HEK293 (cell line): ENCODE results near the gene CAMK2N1.

ENCODE experiments used
- KLF16 ChIP-seq: fragments of 450-650 bp; formaldehyde crosslinking; IDR thresholded peaks from 2 replicates; pipeline ENCODE4 v1.5.1; 2017; ENCODE audit warnings: missing biosample characterization, missing genetic modification characterization
- PATZ1 ChIP-seq: fragments of 450-650 bp; formaldehyde crosslinking; IDR thresholded peaks from 2 replicates; pipeline ENCODE4 v1.5.1; 2016; ENCODE audit warnings: missing biosample characterization, missing genetic modification characterization
- SALL2 ChIP-seq: fragments of 450-650 bp; formaldehyde crosslinking; IDR thresholded peaks from 2 replicates; pipeline ENCODE4 v1.5.0; 2017; ENCODE audit warnings: missing biosample characterization, mild to moderate bottlenecking, missing genetic modification characterization, borderline replicate concordance
- SP7 ChIP-seq: fragments of 450-650 bp; formaldehyde crosslinking; IDR thresholded peaks from 2 replicates; pipeline ENCODE4 v1.5.1; 2016; ENCODE audit warnings: missing biosample characterization, missing genetic modification characterization
- WT1 ChIP-seq: fragments of 450-650 bp; formaldehyde crosslinking; IDR thresholded peaks from 2 replicates; pipeline ENCODE4 v1.5.1; 2016; ENCODE audit warnings: missing biosample characterization, missing genetic modification characterization
- ZBTB17 ChIP-seq: fragments of 450-650 bp; formaldehyde crosslinking; IDR thresholded peaks from 2 replicates; pipeline ENCODE4 v1.5.1; 2016; ENCODE audit warnings: missing biosample characterization, missing genetic modification characterization
- ZBTB6 ChIP-seq: fragments of 450-650 bp; formaldehyde crosslinking; IDR thresholded peaks from 2 replicates; pipeline ENCODE4 v1.5.1; 2017; ENCODE audit warnings: missing biosample characterization, missing genetic modification characterization
- ZFP69B ChIP-seq: fragments of 450-650 bp; formaldehyde crosslinking; IDR thresholded peaks from 2 replicates; pipeline ENCODE4 v1.5.1; 2016; ENCODE audit warnings: missing biosample characterization, missing genetic modification characterization
- ZNF140 ChIP-seq: fragments of 450-650 bp; formaldehyde crosslinking; IDR thresholded peaks from 2 replicates; pipeline ENCODE4 v1.5.1; 2016; ENCODE audit warnings: missing biosample characterization, missing genetic modification characterization
- ZNF184 ChIP-seq: fragments of 450-650 bp; IDR thresholded peaks from 2 replicates; pipeline ENCODE4 v1.5.1; 2018; ENCODE audit warnings: missing biosample characterization, mild to moderate bottlenecking, missing genetic modification characterization
- ZNF2 ChIP-seq: fragments of 450-650 bp; formaldehyde crosslinking; IDR thresholded peaks from 2 replicates; pipeline ENCODE4 v1.5.1; 2016; ENCODE audit warnings: missing biosample characterization, missing genetic modification characterization
- ZNF221 ChIP-seq: fragments of 450-650 bp; formaldehyde crosslinking; IDR thresholded peaks from 2 replicates; pipeline ENCODE4 v1.5.1; 2017; ENCODE audit warnings: missing biosample characterization, missing genetic modification characterization, borderline replicate concordance
- ZNF223 ChIP-seq: fragments of 450-650 bp; formaldehyde crosslinking; IDR thresholded peaks from 2 replicates; pipeline ENCODE4 v1.5.1; 2016; ENCODE audit warnings: missing biosample characterization, missing genetic modification characterization
- ZNF239 ChIP-seq: fragments of 450-650 bp; formaldehyde crosslinking; IDR thresholded peaks from 2 replicates; pipeline ENCODE4 v1.5.1; 2016; ENCODE audit warnings: missing biosample characterization, missing genetic modification characterization
- ZNF280D ChIP-seq: fragments of 450-650 bp; formaldehyde crosslinking; IDR thresholded peaks from 2 replicates; pipeline ENCODE4 v1.5.1; 2016; ENCODE audit warnings: missing biosample characterization, missing genetic modification characterization
- ZNF311 ChIP-seq: fragments of 450-650 bp; formaldehyde crosslinking; IDR thresholded peaks from 2 replicates; pipeline ENCODE4 v1.5.1; 2017; ENCODE audit warnings: missing biosample characterization, missing genetic modification characterization, borderline replicate concordance
- ZNF362 ChIP-seq: fragments of 450-650 bp; formaldehyde crosslinking; IDR thresholded peaks from 2 replicates; pipeline ENCODE4 v1.5.1; 2016; ENCODE audit warnings: missing biosample characterization, missing genetic modification characterization
- ZNF391 ChIP-seq: fragments of 450-650 bp; formaldehyde crosslinking; IDR thresholded peaks from 2 replicates; pipeline ENCODE4 v1.5.1; 2016; ENCODE audit warnings: low read depth, missing biosample characterization, missing genetic modification characterization, borderline replicate concordance
- ZNF394 ChIP-seq: fragments of 450-650 bp; formaldehyde crosslinking; IDR thresholded peaks from 2 replicates; pipeline ENCODE4 v1.5.1; 2016; ENCODE audit warnings: missing biosample characterization, missing genetic modification characterization, mild to moderate bottlenecking, moderate library complexity, borderline replicate concordance
- ZNF416 ChIP-seq: fragments of 450-650 bp; formaldehyde crosslinking; IDR thresholded peaks from 2 replicates; pipeline ENCODE4 v1.5.1; 2016; ENCODE audit warnings: missing biosample characterization, missing genetic modification characterization
- ZNF473 ChIP-seq: fragments of 450-650 bp; formaldehyde crosslinking; IDR thresholded peaks from 2 replicates; pipeline ENCODE4 v1.5.1; 2017; ENCODE audit warnings: missing biosample characterization, missing genetic modification characterization
- ZNF488 ChIP-seq: fragments of 450-650 bp; formaldehyde crosslinking; IDR thresholded peaks from 2 replicates; pipeline ENCODE4 v1.5.1; 2016; ENCODE audit warnings: missing biosample characterization, missing genetic modification characterization
- ZNF510 ChIP-seq: fragments of 450-650 bp; formaldehyde crosslinking; IDR thresholded peaks from 2 replicates; pipeline ENCODE4 v1.5.1; 2018; ENCODE audit warnings: mild to moderate bottlenecking, missing genetic modification characterization, missing biosample characterization; ENCODE audit not compliant: insufficient replicate concordance
- ZNF660 ChIP-seq: fragments of 450-650 bp; IDR thresholded peaks from 2 replicates; pipeline ENCODE4 v1.5.1; 2018; ENCODE audit warnings: missing biosample characterization, mild to moderate bottlenecking, missing genetic modification characterization
- ZNF670 ChIP-seq: fragments of 450-650 bp; formaldehyde crosslinking; IDR thresholded peaks from 2 replicates; pipeline ENCODE4 v1.5.1; 2016; ENCODE audit warnings: missing biosample characterization, missing genetic modification characterization, low read depth
- ZNF701 ChIP-seq: fragments of 450-650 bp; formaldehyde crosslinking; IDR thresholded peaks from 2 replicates; pipeline ENCODE4 v1.5.1; 2016; ENCODE audit warnings: missing biosample characterization, missing genetic modification characterization
- ZNF776 ChIP-seq: fragments of 450-650 bp; formaldehyde crosslinking; IDR thresholded peaks from 2 replicates; pipeline ENCODE4 v1.5.0; 2017; ENCODE audit warnings: missing biosample characterization, missing genetic modification characterization, borderline replicate concordance
- ZNF830 ChIP-seq: fragments of 450-650 bp; IDR thresholded peaks from 2 replicates; pipeline ENCODE4 v1.5.0; 2018; ENCODE audit warnings: missing biosample characterization, missing genetic modification characterization, low read depth, mild to moderate bottlenecking, moderate library complexity
- ZSCAN18 ChIP-seq: fragments of 450-650 bp; formaldehyde crosslinking; IDR thresholded peaks from 2 replicates; pipeline ENCODE4 v1.5.1; 2016; ENCODE audit warnings: missing biosample characterization, missing genetic modification characterization

The CAMK2N1 gene

GRCh38 chr1:20485527-20486456 is at the start of gene CAMK2N1 (continued):
- TF ChIP-seq ZNF184 (tag by site-specific recombination), result no peak
- no peak for TF ChIP-seq ZNF140 (tag by site-specific recombination)
- TF ChIP-seq ZNF311, result no peak
- TF ChIP-seq ZNF223 (tag by site-specific recombination), result no peak
- TF ChIP-seq ZNF391 (tag by site-specific recombination), result peak; percentile 90; the same call in 1 of the 2 replicates
- TF ChIP-seq ZNF221 (tag by site-specific recombination), result no peak
- TF ChIP-seq WT1 (tag by site-specific recombination), result peak; percentile 86
- TF ChIP-seq ZSCAN18 (tag by site-specific recombination), result 0 out of 2 replicates have a peak, but pooled peaks have one; percentile 82
- TF ChIP-seq ZNF473 (tag by site-specific recombination), result no peak
- peak; percentile 48 for TF ChIP-seq ZNF2 (tag by site-specific recombination)
- no peak for TF ChIP-seq ZNF239
- 0 out of 2 replicates have a peak, but pooled peaks have one; percentile 52 for TF ChIP-seq ZNF488 (tag by site-specific recombination)
- no peak for TF ChIP-seq ZNF362
- no peak; the same call in 1 of the 2 replicates for TF ChIP-seq ZNF776
- no peak for TF ChIP-seq ZNF660 (tag by site-specific recombination)
- TF ChIP-seq ZNF701 (tag by site-specific recombination), result peak; percentile 70; the same call in 1 of the 2 replicates
- no peak for TF ChIP-seq ZNF670 (tag by site-specific recombination)
- TF ChIP-seq ZNF830 (tag by site-specific recombination), result no peak
- TF ChIP-seq PATZ1 (tag by site-specific recombination), result peak; percentile 86
- no peak for TF ChIP-seq ZBTB6
- no peak; the same call in 1 of the 2 replicates for TF ChIP-seq ZFP69B
- peak; percentile 76 for TF ChIP-seq KLF16 (tag by site-specific recombination)
- no peak for TF ChIP-seq ZNF416 (tag by site-specific recombination)
- TF ChIP-seq ZNF280D (tag by site-specific recombination), result no peak
- peak; percentile 65 for TF ChIP-seq SP7
- TF ChIP-seq ZNF510 (tag by site-specific recombination), result no peak
- no peak for TF ChIP-seq ZNF394 (tag by site-specific recombination)
- 0 out of 2 replicates have a peak, but pooled peaks have one; percentile 65 for TF ChIP-seq SALL2 (tag by site-specific recombination)
- peak; percentile 75; the same call in 1 of the 2 replicates for TF ChIP-seq ZBTB17 (tag by site-specific recombination)
